Uterus (tissue), 2 donors: ENCODE results near the gene RNF214.
"Not testable (repeated sequence)": the region's sequence is repeated elsewhere in the genome, so short reads cannot be mapped to it uniquely, and the experiment has no call there.

ENCODE experiments used
- POLR2A ChIP-seq, 2 donors: fragments of 450-650 bp; IDR thresholded peaks; one replicate each; pipeline ENCODE4 v1.6.1; 2016; ENCODE audit warnings: antibody characterized with exemption in 2 of 2, mild to moderate bottlenecking in 1 of 2, moderate library complexity in 1 of 2
- TF ChIP-seq, protein P1 (sequence below), 4 experiments: fragments of 200-600 bp in 2 of 4; fragments of 450-650 bp in 2 of 4; sonication (generic) in 2 of 4; IDR thresholded peaks; one replicate each; pipeline ENCODE4 v1.5.1; 2016 to 2019; ENCODE audit warnings: antibody characterized with exemption in 4 of 4, mild to moderate bottlenecking in 2 of 4, moderate library complexity in 1 of 4

DNA sequence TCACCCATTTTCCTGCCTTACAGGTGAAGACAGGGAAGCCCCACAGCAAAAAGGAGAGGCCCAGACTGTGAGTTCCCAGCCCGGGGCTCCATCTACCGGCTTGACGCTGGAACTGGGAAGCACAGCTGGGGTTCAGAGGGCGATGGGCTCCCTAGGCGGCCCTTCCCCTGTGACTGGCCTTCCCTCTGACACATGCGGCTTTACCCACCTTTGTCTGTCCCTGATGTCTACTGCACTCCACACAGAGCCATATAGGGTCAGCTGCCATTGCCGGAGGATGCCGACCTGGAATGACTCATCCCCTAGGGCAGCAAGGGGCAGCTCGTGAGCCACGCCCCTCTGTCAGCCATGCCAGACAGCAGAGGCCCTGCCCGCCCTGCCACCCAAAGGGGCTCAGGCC lies 25.6 kb upstream of the RNF214 start:
- TF ChIP-seq, protein P1, sequence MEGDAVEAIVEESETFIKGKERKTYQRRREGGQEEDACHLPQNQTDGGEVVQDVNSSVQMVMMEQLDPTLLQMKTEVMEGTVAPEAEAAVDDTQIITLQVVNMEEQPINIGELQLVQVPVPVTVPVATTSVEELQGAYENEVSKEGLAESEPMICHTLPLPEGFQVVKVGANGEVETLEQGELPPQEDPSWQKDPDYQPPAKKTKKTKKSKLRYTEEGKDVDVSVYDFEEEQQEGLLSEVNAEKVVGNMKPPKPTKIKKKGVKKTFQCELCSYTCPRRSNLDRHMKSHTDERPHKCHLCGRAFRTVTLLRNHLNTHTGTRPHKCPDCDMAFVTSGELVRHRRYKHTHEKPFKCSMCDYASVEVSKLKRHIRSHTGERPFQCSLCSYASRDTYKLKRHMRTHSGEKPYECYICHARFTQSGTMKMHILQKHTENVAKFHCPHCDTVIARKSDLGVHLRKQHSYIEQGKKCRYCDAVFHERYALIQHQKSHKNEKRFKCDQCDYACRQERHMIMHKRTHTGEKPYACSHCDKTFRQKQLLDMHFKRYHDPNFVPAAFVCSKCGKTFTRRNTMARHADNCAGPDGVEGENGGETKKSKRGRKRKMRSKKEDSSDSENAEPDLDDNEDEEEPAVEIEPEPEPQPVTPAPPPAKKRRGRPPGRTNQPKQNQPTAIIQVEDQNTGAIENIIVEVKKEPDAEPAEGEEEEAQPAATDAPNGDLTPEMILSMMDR (IDR thresholded peaks at IDR 0.05), result not testable (repeated sequence)
- TF ChIP-seq POLR2A (IDR thresholded peaks at IDR 0.05), result not testable (repeated sequence)
